ENCODE data around the gene CSMD2. TPM values are rescaled to one million over a fixed set of nuclear protein-coding genes. Genes with fewer than 3 reads are reported as not detected.

CSMD2 gene
- total RNA-seq, 2 experiments from 2014 or later, result not detected

- ChIA-PET POLR2A (no interaction called here), CTCF (no interaction called here)
- H3K4me3 Mint-ChIP-seq, result no peak overlapping the region
- no peaks in the 10 kb centered on the region for H3K36me3 Mint-ChIP-seq (ENCODE audit: low read depth)
- H3K27ac Mint-ChIP-seq, result no peak overlapping the region
- no peaks in the 10 kb centered on the region for H3K4me1 ChIP-seq (ENCODE audit: insufficient read depth, low read length)
- no peaks in the 10 kb centered on the region for H3K9me3 ChIP-seq (ENCODE audit: control insufficient read depth in 1 of 2, insufficient read depth in 1 of 2, low read length in 2 of 2)
- H3K4me3 ChIP-seq (ENCODE audit: low read length), result no peak overlapping the region
- TF ChIP-seq CTCF (IDR thresholded peaks at IDR 0.05), result no peak
- no peak overlapping the region for H3K27ac ChIP-seq (ENCODE audit: low read depth in 1 of 2, low read length in 2 of 2)
- no peaks in the 10 kb centered on the region for H3K4me1 Mint-ChIP-seq (ENCODE audit: low read depth)
- H3K27me3 Mint-ChIP-seq, result peaks cover 4% of the 10 kb centered on the region
- no peaks in the 10 kb centered on the region for H3K9me3 Mint-ChIP-seq
- no peaks in the 10 kb centered on the region for H3K36me3 ChIP-seq (ENCODE audit: insufficient read depth, low read length)
- peaks cover 2 to 9% of the 10 kb centered on the region in 2 experiments for H3K27me3 ChIP-seq (ENCODE audit: control insufficient read depth in 1 of 2, insufficient read depth in 2 of 2, low read length in 2 of 2)
- intact Hi-C loops (cut with DNase I, micrococcal nuclease), result no loop called here
- ATAC-seq (ENCODE audit: poor library complexity) (no peak), DNase-seq (no peak)
Observed at GRCh38 chr1:33606272-33606671, 558.8 kb downstream of the CSMD2 start.

- H3K27ac Mint-ChIP-seq, result no peak overlapping the region
- DNase-seq (no peak), ATAC-seq (ENCODE audit: poor library complexity) (no peak)
- intact Hi-C loops (cut with DNase I, micrococcal nuclease), result no loop called here
- H3K36me3 Mint-ChIP-seq (ENCODE audit: low read depth), result no peaks in the 10 kb centered on the region
- H3K27me3 Mint-ChIP-seq, result peaks cover 31% of the 10 kb centered on the region
- no peak overlapping the region for H3K27ac ChIP-seq (ENCODE audit: low read depth in 1 of 2, low read length in 2 of 2)
- H3K27me3 ChIP-seq (ENCODE audit: control insufficient read depth in 1 of 2, insufficient read depth in 2 of 2, low read length in 2 of 2), result peaks cover 9 to 20% of the 10 kb centered on the region in 2 experiments
- no peak overlapping the region for H3K4me3 ChIP-seq (ENCODE audit: low read length)
- TF ChIP-seq CTCF (IDR thresholded peaks at IDR 0.05), result no peak
- H3K4me1 ChIP-seq (ENCODE audit: insufficient read depth, low read length), result no peaks in the 10 kb centered on the region
- no peaks in the 10 kb centered on the region for H3K36me3 ChIP-seq (ENCODE audit: insufficient read depth, low read length)
- no peaks in the 10 kb centered on the region for H3K4me1 Mint-ChIP-seq (ENCODE audit: low read depth)
- H3K4me3 Mint-ChIP-seq, result no peak overlapping the region
- CTCF ChIA-PET, result interaction anchor here (0.7 kb wide), 1 partner anchor 11 kb away, joined by 3 read pairs; no protein-coding TSS in a partner anchor
- H3K9me3 ChIP-seq (ENCODE audit: control insufficient read depth in 1 of 2, insufficient read depth in 1 of 2, low read length in 2 of 2), result no peaks in the 10 kb centered on the region
- no peaks in the 10 kb centered on the region for H3K9me3 Mint-ChIP-seq
- POLR2A ChIA-PET, result no interaction called here
Observed at GRCh38 chr1:33602271-33602670, 562.8 kb downstream of the CSMD2 start.

- H3K27me3 ChIP-seq (ENCODE audit: control insufficient read depth in 1 of 2, insufficient read depth in 2 of 2, low read length in 2 of 2), result peaks cover 9 to 20% of the 10 kb centered on the region in 2 experiments
- Mint-ChIP-seq H3K9me3 (no peaks in the 10 kb centered on the region), H3K36me3 (ENCODE audit: low read depth) (no peaks in the 10 kb centered on the region), H3K4me1 (ENCODE audit: low read depth) (no peaks in the 10 kb centered on the region), H3K27ac (no peak overlapping the region), H3K4me3 (no peak overlapping the region), H3K27me3 (peaks cover 36% of the 10 kb centered on the region)
- TF ChIP-seq CTCF (IDR thresholded peaks at IDR 0.05), result no peak
- ChIA-PET POLR2A (no interaction called here), CTCF (no interaction called here)
- H3K4me1 ChIP-seq (ENCODE audit: insufficient read depth, low read length), result no peaks in the 10 kb centered on the region
- no peak overlapping the region for H3K4me3 ChIP-seq (ENCODE audit: low read length)
- no peaks in the 10 kb centered on the region for H3K9me3 ChIP-seq (ENCODE audit: control insufficient read depth in 1 of 2, insufficient read depth in 1 of 2, low read length in 2 of 2)
- DNase-seq (no peak), ATAC-seq (ENCODE audit: poor library complexity) (no peak)
- no peaks in the 10 kb centered on the region for H3K36me3 ChIP-seq (ENCODE audit: insufficient read depth, low read length)
- no peak overlapping the region for H3K27ac ChIP-seq (ENCODE audit: low read depth in 1 of 2, low read length in 2 of 2)
- intact Hi-C loops (cut with DNase I, micrococcal nuclease), result no loop called here
Observed at GRCh38 chr1:33601751-33602150, 563.3 kb downstream of the CSMD2 start.

Data from CD4-positive, alpha-beta T cell (primary cell).